Sigmoid colon (tissue), 7 donors: ENCODE data around the gene PDZRN3. TPM values are rescaled to one million over a fixed set of nuclear protein-coding genes. Genes with fewer than 3 reads are reported as not detected.
A peak's percentile ranks its signal among the peaks of the same experiment; 100 is the strongest.

Source experiments
- DNase-seq: peaks from one replicate; pipeline ENCODE4 v3.0.0-alpha.2; 2019
- H3K27ac ChIP-seq, 4 donors: fragments of 200-600 bp; sonication (generic); one replicate each; pipeline ENCODE4 v1.5.1; 2016 to 2019; ENCODE audit warnings: mild to moderate bottlenecking in 1 of 4
- H3K27me3 ChIP-seq, 3 donors: fragments of 200-600 bp; sonication (generic); one replicate each; pipeline ENCODE4 v1.5.1; 2019; ENCODE audit warnings: mild to moderate bottlenecking in 1 of 3
- H3K36me3 ChIP-seq, 4 donors: fragments of 200-600 bp; sonication (generic); one replicate each; pipeline ENCODE4 v1.5.1; 2016 to 2019
- H3K4me1 ChIP-seq, 4 donors: fragments of 200-600 bp; sonication (generic); one replicate each; pipeline ENCODE4 v1.5.1; 2017 to 2019
- H3K4me3 ChIP-seq, 4 donors: fragments of 200-600 bp; sonication (generic); one replicate each; pipeline ENCODE4 v1.5.1; 2017 to 2019; ENCODE audit warnings: mild to moderate bottlenecking in 2 of 4, moderate library complexity in 1 of 4
- H3K9me3 ChIP-seq, 4 donors: fragments of 200-600 bp in 3 of 4; sonication (generic) in 3 of 4; one replicate each; pipeline versions ENCODE4 v1.5.1 to v1.6.1; 2013 to 2019
- EP300 ChIP-seq, 4 donors: sonication (generic); formaldehyde crosslinking; IDR thresholded peaks; one replicate each; pipeline ENCODE4 v1.6.1; 2017; ENCODE audit warnings: antibody characterized with exemption in 4 of 4
- POLR2A ChIP-seq, 2 donors: fragments of 450-650 bp; IDR thresholded peaks; one replicate each; pipeline ENCODE4 v1.6.1; 2016; ENCODE audit warnings: antibody characterized with exemption in 2 of 2, mild to moderate bottlenecking in 2 of 2, moderate library complexity in 2 of 2
- POLR2AphosphoS5 ChIP-seq, 4 donors: sonication (generic); formaldehyde crosslinking; IDR thresholded peaks; one replicate each; pipeline ENCODE4 v1.6.1; 2017; ENCODE audit warnings: antibody characterized with exemption in 4 of 4
- WGBS, 2 donors: extraction: QIAGEN DNeasy Blood & Tissue Kit; methylation state at CpG; one replicate each; pipeline ENCODE4 v1.1.7; 2013; 5-methylcytosine and 5-hydroxymethylcytosine counted together
- intact Hi-C: fragments of 100-400 bp; cut with DNase I; formaldehyde crosslinking; loops from one replicate; pipeline ENCODE4 v1.15.1; 2023
- polyA plus RNA-seq, 3 donors: library from polyadenylated mRNA; stranded (reverse); fragments of 200-250 nt; gene quantifications; one replicate each; pipeline ENCODE4 v1.2.3, GENCODE V29; 2013
- total RNA-seq, 4 donors: library from RNA; depleted of rRNA; stranded (reverse); fragments of >200 nt; gene quantifications; one replicate each; pipeline ENCODE4 v1.1.0, GENCODE V29; 2016
- TF ChIP-seq, protein P1 (sequence below), 4 experiments: fragments of 450-650 bp in 3 of 4; fragments of 200-600 bp in 1 of 4; IDR thresholded peaks; one replicate each; pipeline ENCODE4 v1.5.1; 2016 to 2019; ENCODE audit warnings: antibody characterized with exemption in 4 of 4, mild to moderate bottlenecking in 3 of 4, moderate library complexity in 2 of 4
- donor health status: healthy with polysubstance abuse.
- donor health status: Bipolar disorder and iron deficiency.
- donor health status: healthy.

Gene PDZRN3
- total and polyA plus RNA-seq, 7 donors, result 7.2 to 209 (median 172) TPM

DNA sequence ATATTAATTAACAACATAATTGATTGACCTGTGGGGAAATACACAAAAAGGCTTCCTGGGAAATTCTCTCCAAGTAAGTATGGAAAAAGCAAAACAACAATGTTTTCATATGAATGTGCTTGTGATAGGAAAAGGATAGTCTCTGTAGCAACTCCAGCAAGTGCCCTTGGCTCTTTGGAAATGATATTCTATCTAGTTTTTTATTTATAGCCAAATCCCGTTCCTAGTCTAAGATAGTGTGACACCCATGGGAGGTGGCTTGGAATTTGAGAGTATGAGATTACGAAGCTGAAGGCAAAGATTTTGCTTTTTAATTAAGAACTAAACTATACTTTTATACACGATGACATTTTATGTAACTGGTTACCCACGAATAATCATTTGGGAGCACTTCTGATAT is 119.9 kb downstream of the PDZRN3 start:
- WGBS, 2 donors, result 62 to 79% methylated on average over 4 of the region's 4 CpGs
- Histone ChIP-seq H3K27me3 (no peaks in the 10 kb centered on the region), H3K27ac (peak overlapping the region; percentile 49 to 90 (median 74)), H3K4me3 (no peak overlapping the region), H3K4me1 (peaks cover 0 to 93% (median 73%) of the 10 kb centered on the region in 4 donors), H3K36me3 (no peaks in the 10 kb centered on the region), H3K9me3 (no peaks in the 10 kb centered on the region)
- intact Hi-C loops, result loop anchor here (5.0 to 10.0 kb wide), 2 partner anchors 140 to 342 kb away; no protein-coding TSS in a partner anchor
- DNase-seq, result no peak
- no peak for TF ChIP-seq EP300 (IDR thresholded peaks at IDR 0.05)
- TF ChIP-seq POLR2AphosphoS5 (IDR thresholded peaks at IDR 0.05), result no peak
- TF ChIP-seq, protein P1, sequence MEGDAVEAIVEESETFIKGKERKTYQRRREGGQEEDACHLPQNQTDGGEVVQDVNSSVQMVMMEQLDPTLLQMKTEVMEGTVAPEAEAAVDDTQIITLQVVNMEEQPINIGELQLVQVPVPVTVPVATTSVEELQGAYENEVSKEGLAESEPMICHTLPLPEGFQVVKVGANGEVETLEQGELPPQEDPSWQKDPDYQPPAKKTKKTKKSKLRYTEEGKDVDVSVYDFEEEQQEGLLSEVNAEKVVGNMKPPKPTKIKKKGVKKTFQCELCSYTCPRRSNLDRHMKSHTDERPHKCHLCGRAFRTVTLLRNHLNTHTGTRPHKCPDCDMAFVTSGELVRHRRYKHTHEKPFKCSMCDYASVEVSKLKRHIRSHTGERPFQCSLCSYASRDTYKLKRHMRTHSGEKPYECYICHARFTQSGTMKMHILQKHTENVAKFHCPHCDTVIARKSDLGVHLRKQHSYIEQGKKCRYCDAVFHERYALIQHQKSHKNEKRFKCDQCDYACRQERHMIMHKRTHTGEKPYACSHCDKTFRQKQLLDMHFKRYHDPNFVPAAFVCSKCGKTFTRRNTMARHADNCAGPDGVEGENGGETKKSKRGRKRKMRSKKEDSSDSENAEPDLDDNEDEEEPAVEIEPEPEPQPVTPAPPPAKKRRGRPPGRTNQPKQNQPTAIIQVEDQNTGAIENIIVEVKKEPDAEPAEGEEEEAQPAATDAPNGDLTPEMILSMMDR (IDR thresholded peaks at IDR 0.05), result no peak

DNA sequence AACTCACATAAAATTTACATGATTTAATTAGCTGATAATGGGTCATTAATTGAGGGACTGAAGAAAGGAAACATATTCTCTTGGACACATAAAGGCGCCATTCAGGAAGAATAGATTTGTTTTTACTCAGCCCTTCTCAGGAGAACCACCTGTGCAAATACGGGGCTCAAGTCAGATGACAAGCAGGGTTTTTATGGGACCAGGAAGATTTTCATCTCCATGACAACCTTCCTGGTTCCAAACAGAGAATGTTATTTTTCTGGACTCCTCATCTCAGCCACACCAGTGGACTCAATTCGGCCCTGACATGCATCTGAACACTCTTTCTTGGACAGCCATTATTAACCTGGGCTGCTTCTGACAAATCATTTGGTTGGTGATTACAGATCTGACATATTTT is 120.5 kb downstream of the PDZRN3 start:
- Histone ChIP-seq H3K36me3 (no peaks in the 10 kb centered on the region), H3K27me3 (no peaks in the 10 kb centered on the region), H3K9me3 (no peaks in the 10 kb centered on the region), H3K27ac (peak overlapping the region; percentile 49 to 90 (median 74)), H3K4me3 (peak overlapping the region in 1 of 4 donors; percentile 15), H3K4me1 (peaks cover 0 to 93% (median 70%) of the 10 kb centered on the region in 4 donors)
- 12 to 68% methylated on average over 3 of the region's 3 CpGs for WGBS, 2 donors
- DNase-seq, result no peak
- intact Hi-C loops, result loop anchor here (10.0 kb wide), 1 partner anchor 139 kb away; no protein-coding TSS in a partner anchor
- TF ChIP-seq, protein P1 (IDR thresholded peaks at IDR 0.05), result no peak
- TF ChIP-seq POLR2AphosphoS5 (IDR thresholded peaks at IDR 0.05) (no peak), EP300 (IDR thresholded peaks at IDR 0.05) (no peak), POLR2A (IDR thresholded peaks at IDR 0.05) (no peak)

DNA sequence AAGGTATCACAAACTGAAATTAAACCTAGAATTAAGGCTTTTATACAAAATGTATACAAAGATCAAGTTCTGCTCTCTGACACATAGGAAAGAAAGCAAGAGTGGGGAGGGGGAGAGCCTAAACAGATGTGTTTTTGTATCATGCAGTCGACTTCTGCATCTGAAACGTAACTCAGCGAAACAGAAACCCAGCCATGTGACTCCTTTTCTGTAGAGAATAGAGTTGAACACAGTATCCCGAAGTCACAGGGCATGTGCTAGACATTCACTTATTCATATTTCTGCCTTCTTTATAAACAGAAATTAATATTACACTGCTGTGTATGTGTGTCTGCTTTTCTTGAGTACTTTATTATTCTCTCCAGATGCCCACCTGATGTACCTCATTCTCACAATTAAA is 121.0 kb downstream of the PDZRN3 start:
- H3K27ac ChIP-seq, result peak overlapping the region; percentile 49 to 90 (median 74)
- no peak for TF ChIP-seq EP300 (IDR thresholded peaks at IDR 0.05)
- no peak for TF ChIP-seq POLR2AphosphoS5 (IDR thresholded peaks at IDR 0.05)
- no peaks in the 10 kb centered on the region for H3K9me3 ChIP-seq
- H3K36me3 ChIP-seq, result no peaks in the 10 kb centered on the region
- intact Hi-C loops, result loop anchor here (10.0 kb wide), 1 partner anchor 139 kb away; no protein-coding TSS in a partner anchor
- WGBS, 2 donors, result 18 to 33% methylated on average over 4 of the region's 4 CpGs
- H3K27me3 ChIP-seq, result no peaks in the 10 kb centered on the region
- DNase-seq, result no peak
- peak overlapping the region in 1 of 4 donors; percentile 15 for H3K4me3 ChIP-seq
- H3K4me1 ChIP-seq, result peaks cover 0 to 93% (median 68%) of the 10 kb centered on the region in 4 donors

DNA sequence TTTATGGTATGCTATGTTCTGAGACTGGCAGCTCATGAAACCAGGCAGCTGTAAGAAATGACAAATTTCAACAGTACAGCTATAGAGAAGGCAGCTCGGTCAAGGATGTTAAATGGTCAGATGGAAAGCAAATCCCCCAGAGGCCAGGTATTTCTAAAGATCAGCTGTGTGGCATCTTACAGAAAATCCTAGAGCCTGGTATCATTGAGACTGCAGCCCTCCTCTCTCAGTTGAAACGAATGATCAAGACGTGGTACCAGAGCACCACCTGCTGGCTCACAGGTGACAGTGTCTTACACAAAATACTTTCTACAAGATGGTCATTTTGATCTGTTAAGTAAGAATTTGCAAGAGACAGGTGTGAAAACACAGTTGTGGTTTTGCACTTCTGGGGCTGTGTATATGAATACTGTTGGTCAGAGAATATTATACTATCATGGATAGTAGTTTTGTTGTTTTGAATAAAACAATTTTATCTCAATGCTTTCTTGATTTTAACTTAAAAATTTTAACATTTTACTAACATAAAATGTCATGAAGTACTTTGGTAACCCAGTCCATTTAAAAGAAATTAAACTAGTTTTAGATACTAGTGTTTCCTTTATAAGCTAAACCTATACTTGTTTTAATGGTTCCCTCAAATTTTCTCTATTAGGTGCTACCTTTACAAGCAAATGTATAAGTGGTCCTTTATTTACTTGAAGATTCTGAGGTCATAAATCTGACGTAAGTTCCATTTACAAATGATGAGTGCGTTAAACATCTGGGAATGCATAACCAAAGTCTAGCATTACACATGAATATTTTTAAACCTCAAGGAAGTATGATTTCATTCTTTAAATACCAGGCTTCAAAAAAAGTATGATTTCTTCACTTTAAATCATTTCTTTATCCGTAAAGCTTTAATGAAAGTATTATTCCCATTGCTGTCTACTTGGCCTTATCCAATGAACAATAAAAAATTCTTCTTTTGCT is 121.8 kb downstream of the PDZRN3 start:
- TF ChIP-seq, protein P1 (IDR thresholded peaks at IDR 0.05), result peak; percentile 74 to 85 (median 80)
- no peak for TF ChIP-seq EP300 (IDR thresholded peaks at IDR 0.05)
- peak; percentile 84 for DNase-seq
- intact Hi-C loops, result loop anchor here (1.0 to 10.0 kb wide), 2 partner anchors 138 to 402 kb away; no protein-coding TSS in a partner anchor
- H3K4me1 ChIP-seq, result peaks cover 0 to 91% (median 60%) of the 10 kb centered on the region in 4 donors
- peak overlapping the region in 1 of 4 donors; percentile 15 for H3K4me3 ChIP-seq
- H3K27me3 ChIP-seq, result no peaks in the 10 kb centered on the region
- H3K27ac ChIP-seq, result peak overlapping the region; percentile 49 to 90 (median 74)
- no peaks in the 10 kb centered on the region for H3K36me3 ChIP-seq
- H3K9me3 ChIP-seq, result no peaks in the 10 kb centered on the region
- 15 to 35% methylated on average over 6 of the region's 6 CpGs for WGBS, 2 donors

DNA sequence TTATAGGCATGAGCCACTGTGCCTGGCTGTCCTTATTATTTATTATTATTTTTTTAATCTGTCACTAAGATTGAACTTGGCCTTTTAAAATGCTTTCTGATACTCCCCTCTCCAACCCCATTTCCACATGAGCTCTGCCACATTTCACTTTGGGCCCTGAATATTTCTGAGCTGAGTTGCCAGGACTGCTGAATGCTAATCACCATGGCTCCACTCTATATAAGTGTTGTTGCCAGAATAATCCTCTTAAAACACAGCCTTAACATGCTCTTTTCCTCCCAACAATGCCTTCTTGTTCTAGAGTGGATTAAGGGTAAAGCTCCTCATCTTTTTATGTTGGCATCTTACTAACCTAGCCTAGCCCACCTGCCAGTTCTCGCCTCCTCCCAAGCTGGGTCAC is 124.4 kb downstream of the PDZRN3 start:
- Histone ChIP-seq H3K4me1 (peaks cover 0 to 94% (median 74%) of the 10 kb centered on the region in 4 donors), H3K27me3 (no peaks in the 10 kb centered on the region), H3K36me3 (no peaks in the 10 kb centered on the region), H3K9me3 (no peaks in the 10 kb centered on the region), H3K27ac (peak overlapping the region in 2 of 4 donors; percentile 34 to 40), H3K4me3 (no peak overlapping the region)
- WGBS, 2 donors, result 96 to 100% methylated on average over 1 of the region's 1 CpG
- intact Hi-C loops, result loop anchor here (10.0 kb wide), 1 partner anchor 136 kb away; no protein-coding TSS in a partner anchor
- DNase-seq, result no peak
- TF ChIP-seq POLR2AphosphoS5 (IDR thresholded peaks at IDR 0.05), result no peak
- no peak for TF ChIP-seq POLR2A (IDR thresholded peaks at IDR 0.05)
- TF ChIP-seq EP300 (IDR thresholded peaks at IDR 0.05), result no peak
- TF ChIP-seq, protein P1 (IDR thresholded peaks at IDR 0.05), result no peak
